Bladder microvascular endothelial cell (primary cell): ENCODE data around the gene GSTCD. TPM values are rescaled to one million over a fixed set of nuclear protein-coding genes. Genes with fewer than 3 reads are reported as not detected.

ENCODE experiments used
- total RNA-seq: library from RNA; depleted of rRNA; stranded (reverse); fragments of >200 nt; gene quantifications from 2 replicates; pipeline ENCODE4 v1.2.3, GENCODE V29; 2014

The GSTCD gene, protein sequence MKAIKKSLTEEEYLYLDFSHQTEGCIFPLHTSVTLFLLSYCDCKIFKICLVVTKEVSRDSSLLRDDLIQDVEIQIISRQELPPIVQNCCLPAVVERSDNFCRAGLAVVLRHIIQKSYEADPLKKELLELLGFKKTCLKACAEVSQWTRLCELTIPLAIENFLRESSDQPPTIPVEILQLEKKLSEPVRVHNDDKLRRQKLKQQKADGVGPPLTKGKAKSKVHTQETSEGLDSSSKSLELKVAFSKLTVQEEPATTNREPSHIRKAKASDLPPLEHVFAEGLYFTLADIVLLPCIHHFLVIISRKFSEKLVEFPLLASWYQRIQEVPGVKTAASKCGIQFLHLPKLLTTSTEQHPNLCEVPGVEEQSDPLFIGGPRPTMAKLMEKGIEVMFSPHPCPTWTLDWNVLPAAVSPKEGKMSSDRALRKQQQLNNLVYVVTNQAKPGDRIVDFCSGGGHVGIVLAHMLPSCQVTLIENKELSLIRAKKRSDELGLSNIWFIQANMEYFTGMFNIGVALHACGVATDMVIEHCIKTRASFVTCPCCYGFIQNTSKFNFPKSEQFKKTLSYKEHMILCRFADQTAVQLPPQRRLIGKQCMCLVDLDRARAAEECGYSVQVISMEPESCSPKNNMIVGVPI
- 7.9 and 9.7 TPM in 2 replicates for total RNA-seq

DNA sequence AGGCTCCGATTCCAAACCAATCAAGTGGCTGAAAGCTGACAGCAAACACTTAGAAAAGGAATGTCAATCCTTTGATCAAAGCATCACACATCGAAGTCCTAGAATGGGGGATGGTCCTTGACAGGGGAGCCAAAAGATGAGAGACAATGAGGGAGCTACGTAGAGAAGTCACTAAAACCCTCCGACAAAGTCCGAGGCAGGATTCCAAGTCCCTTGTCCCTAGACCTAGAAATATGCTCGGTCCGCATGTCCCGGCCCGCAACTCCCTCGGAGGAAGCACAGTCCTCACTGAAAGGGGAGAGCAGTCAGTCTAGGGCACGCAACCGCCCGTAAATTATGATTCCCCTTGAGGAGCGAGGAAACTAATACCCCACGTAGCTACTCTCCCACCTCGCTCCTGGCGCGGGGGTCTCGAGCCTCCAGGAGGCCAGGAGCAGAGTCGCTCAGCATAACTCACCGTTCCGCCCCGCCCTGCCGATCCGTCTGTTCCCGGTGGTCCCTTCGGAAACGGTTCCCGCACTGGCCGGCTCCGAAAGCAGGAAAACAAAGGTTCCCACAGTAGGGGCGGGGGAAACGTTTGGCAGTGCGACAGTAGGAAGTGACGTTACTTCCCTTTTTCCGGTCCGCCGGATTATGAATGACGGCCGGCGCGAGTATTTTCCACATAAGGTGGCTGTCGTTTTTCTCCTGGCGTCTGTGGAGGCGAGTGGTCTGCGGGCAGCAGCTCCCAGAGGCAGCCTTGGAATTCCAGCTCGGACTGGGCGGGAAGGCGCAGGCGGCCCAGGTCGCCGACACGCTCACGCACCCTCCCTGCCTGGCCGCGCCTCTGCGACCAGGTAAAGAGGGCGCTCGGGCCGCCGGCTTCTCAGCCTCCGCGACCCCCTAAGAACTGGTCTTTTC lies at the start of gene GSTCD, which contains the start of gene INTS12:
TSS of gene GSTCD (plus strand) at position 604 of the 900 bp plus-strand sequence. CDS start 8,830 bp downstream, outside the sequence.
TSS of gene INTS12 (minus strand) at position 509 of the 900 bp plus-strand sequence. CDS start 8,684 bp downstream, outside the sequence.

GRCh38 chr4:105894660-105895582 lies 186.3 kb downstream of the GSTCD start, which contains the start of gene NPNT:
Gene NPNT, plus strand, starts transcription at chr4:105895471. Its CDS starts 182 bp downstream, at chr4:105895653.

Other genes starting within 250 kb of the GSTCD start
- gene PPA2, start 234.7 kb upstream of the GSTCD start, total RNA-seq = 37.9 and 54.1 TPM in 2 replicates
- not detected in 2 replicates for gene ARHGEF38, start 156.2 kb upstream of the GSTCD start, total RNA-seq
- gene INTS12, start 95 bp upstream of the GSTCD start, total RNA-seq = 8.7 and 16.2 TPM in 2 replicates
- 0.32 and 0.44 TPM in 2 replicates for gene NPNT, start 186.7 kb downstream of the GSTCD start, total RNA-seq